Measurements from ENCODE around the gene LILRB4.
"Not testable (repeated sequence)": the region's sequence is repeated elsewhere in the genome, so short reads cannot be mapped to it uniquely, and the experiment has no call there.

The LILRB4 gene

DNA sequence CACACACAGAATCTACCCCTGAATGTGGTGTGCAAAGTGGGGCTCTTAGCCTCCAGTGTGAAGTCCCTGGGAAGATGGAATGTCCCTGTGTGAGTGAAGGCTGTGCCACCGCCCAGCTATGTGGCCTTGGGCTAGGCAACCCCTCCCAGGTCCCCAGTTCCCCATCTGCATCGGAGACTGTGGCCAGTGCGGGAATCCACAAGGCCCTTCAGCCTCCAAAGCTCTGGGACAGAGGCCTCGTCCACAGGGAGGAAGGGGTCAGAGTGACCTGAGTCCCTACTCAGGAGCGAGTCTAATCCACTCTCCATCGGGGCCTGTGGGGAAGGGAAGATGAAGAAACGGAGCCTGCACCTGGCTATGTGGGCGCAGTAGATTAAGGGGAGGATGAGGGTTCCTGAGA lies 42.1 kb downstream of the LILRB4 start:
- no peak overlapping the region for H3K4me3 ChIP-seq (ENCODE audit: low read length)
- TF ChIP-seq ZNF274 (IDR thresholded peaks at IDR 0.05; ENCODE audit: low read depth, low read length) = no peak

DNA sequence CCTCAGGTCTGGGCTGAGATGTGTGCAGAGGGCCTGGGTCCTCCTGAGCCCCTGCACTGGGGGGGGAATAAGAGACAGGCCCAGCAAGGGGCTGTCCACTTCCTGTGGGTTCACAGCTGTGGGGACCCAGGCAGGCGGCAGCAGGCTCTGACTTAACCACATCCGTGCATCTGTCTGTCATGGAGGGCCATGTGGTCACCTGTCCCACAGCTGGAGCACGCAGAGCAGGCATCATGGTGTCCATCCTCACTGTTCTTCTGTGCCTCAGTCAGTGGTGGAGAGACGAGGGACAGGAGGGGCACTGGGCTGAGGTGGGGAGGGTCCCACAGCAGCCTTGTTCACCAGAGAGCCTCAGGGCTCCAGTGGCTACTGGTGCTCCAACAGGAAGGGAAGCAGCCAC lies 45.2 kb downstream of the LILRB4 start:
- no peak overlapping the region for H3K4me3 ChIP-seq (ENCODE audit: low read length)
- no peak for TF ChIP-seq ZNF274 (IDR thresholded peaks at IDR 0.05; ENCODE audit: low read depth, low read length)

DNA sequence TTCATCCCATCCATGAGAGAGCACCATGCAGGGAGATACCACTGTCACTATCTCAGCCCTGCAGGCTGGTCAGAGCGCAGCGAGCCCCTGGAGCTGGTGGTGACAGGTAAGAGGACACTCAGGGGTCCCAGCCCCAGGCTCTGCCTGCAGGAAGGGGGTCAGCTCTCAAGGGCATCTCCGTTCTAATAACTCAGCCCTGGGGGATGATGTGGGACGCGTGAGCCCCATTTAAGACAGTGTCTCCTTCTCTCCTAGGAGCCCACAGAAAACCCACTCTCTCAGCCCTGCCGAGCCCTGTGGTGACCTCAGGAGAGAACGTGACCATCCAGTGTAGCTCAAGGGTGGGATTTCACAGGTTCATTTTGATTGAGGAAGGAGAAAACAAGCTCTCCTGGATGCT lies 46.0 kb downstream of the LILRB4 start:
- H3K4me3 ChIP-seq (ENCODE audit: low read length) = no peak overlapping the region
- TF ChIP-seq ZNF274 (IDR thresholded peaks at IDR 0.05; ENCODE audit: low read depth, low read length) = no peak

DNA sequence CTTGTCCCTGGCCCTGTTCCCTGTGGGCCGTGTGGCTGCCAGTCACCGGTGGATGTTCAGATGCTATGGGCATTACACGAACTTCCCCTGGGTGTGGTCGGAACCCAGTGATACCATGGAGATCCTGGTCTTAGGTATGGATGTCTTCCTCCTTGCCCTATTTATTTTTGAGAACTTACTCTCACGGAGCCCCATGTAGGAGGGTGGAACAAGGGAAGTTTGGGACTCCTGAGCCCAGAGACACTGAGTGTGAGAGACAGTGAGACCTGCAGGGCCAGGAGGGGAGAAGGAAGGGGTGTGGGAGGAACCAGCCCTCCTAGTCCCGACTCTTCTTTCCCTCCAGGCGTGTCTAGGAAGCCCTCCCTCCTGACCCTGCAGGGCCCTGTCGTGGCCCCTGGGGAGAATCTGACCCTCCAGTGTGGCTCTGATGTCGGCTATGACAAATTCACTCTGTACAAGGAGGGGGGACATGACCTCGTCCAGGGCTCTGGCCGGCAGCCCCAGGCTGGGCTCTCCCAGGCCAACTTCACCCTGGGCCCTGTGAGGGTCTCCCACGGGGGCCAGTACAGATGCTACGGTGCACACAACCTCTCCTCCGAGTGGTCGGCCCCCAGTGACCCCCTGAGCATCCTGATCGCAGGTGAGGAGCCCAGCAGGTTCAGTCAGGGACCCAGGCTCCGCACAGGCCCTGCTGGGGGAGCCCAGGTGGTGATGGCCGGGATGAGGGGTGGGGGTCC lies 46.6 kb downstream of the LILRB4 start:
- no peak overlapping the region for H3K4me3 ChIP-seq (ENCODE audit: low read length)
- TF ChIP-seq ZNF274 (IDR thresholded peaks at IDR 0.05; ENCODE audit: low read depth, low read length) = no peak

DNA sequence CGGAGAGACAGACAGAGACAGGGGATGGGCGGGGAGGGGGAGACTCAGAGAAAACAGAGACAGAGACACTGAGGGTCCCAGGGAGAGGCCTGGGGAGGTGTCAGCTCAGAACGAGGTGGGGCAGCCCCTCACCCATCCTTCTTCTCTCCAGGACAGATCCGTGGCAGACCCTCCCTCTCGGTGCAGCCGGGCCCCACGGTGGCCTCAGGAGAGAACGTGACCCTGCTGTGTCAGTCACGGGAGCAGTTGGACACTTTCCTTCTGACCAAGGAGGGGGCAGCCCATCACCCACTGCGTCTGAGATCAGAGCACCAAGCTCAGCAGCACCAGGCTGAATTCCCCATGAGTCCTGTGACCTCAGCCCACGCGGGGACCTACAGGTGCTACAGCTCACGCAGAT lies 47.2 kb downstream of the LILRB4 start:
- H3K4me3 ChIP-seq (ENCODE audit: low read length) = not testable (repeated sequence)
